Measurements from ENCODE around the gene GPC6. TPM values are rescaled to one million over a fixed set of nuclear protein-coding genes. Genes with fewer than 3 reads are reported as not detected.

Gene GPC6
- total and polyA plus RNA-seq, 2 experiments from 2014 or later, result 26.0 to 92.8 TPM

DNA sequence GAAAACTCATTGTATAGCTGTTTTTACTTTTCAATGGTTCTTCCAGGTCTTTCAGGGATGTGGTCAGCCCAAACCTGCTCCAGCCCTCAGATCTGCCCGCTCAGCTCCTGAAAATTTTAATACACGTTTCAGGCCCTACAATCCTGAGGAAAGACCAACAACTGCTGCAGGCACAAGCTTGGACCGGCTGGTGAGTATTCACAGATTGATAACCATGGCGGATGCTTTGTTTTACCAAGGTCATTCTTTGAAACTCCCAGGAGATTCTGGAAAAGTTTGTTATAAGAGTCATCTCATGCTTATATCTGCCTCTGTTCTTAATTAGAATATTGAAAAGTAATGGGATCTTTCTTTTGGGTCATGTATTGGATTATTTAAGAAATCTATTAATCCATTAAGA is 1079.3 kb downstream of the GPC6 start:
- H4K20me1 ChIP-seq (ENCODE audit: insufficient read depth, poor library complexity, severe bottlenecking), result no peaks in the 10 kb centered on the region
- no peaks in the 10 kb centered on the region for H3K36me3 ChIP-seq (replicated peaks; ENCODE audit: insufficient read depth, low read depth)
- no peak overlapping the region for H2AFZ ChIP-seq
- TF ChIP-seq CTCF (IDR thresholded peaks at IDR 0.05; ENCODE audit: poor library complexity), result no peak
- no peak for TF ChIP-seq EZH2 (IDR thresholded peaks at IDR 0.05; ENCODE audit: borderline replicate concordance)
- no peak for TF ChIP-seq EZH2phosphoT487 (IDR thresholded peaks at IDR 0.05; ENCODE audit: low read depth, severe bottlenecking, unreplicated experiment)
- no peaks in the 10 kb centered on the region for H3K9me3 ChIP-seq (ENCODE audit: low read depth)
- no peak overlapping the region for H3K4me3 ChIP-seq
- WGBS (ENCODE audit: low lambda C conversion rate, missing lambda C conversion rate), result 95% methylated on average over 4 of the region's 4 CpGs
- no peak overlapping the region for H3K27ac ChIP-seq
- no peaks in the 10 kb centered on the region for H3K9me2 ChIP-seq (replicated peaks; ENCODE audit: insufficient read depth)
- H3K79me2 ChIP-seq, result no peaks in the 10 kb centered on the region
- H3K4me1 ChIP-seq (ENCODE audit: insufficient read depth), result peaks cover 20% of the 10 kb centered on the region
- no peak overlapping the region for H3K4me2 ChIP-seq
- no peak for DNase-seq (ENCODE audit: low spot score)
- no peaks in the 10 kb centered on the region for H3K27me3 ChIP-seq

DNA sequence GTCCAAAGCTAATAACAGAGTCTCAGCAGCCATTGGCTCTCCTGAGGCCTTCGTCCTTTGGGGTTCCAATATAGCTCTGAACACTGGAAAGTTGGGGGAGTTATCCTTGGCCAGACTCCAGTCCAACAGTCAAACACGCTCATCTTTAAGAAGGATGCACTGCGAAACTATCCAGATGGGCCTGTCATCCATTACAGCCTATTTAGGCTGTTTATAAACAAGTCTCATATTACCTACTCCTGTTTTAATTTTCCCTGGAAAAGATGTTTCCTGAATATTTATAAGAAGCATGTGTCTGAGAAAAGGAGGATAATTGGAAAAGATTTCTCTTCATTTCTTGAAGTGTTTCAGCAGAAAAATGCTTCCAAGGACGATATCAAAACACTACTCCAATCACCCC is 1082.2 kb downstream of the GPC6 start:
- no peak overlapping the region for H3K4me3 ChIP-seq
- no peak overlapping the region for H3K27ac ChIP-seq
- 69% methylated on average over 4 of the region's 4 CpGs for WGBS (ENCODE audit: low lambda C conversion rate, missing lambda C conversion rate)
- peaks cover 21% of the 10 kb centered on the region for H3K4me1 ChIP-seq (ENCODE audit: insufficient read depth)
- no peaks in the 10 kb centered on the region for H3K27me3 ChIP-seq
- TF ChIP-seq CTCF (IDR thresholded peaks at IDR 0.05; ENCODE audit: poor library complexity), result no peak
- peak; percentile 66 for TF ChIP-seq EZH2phosphoT487 (IDR thresholded peaks at IDR 0.05; ENCODE audit: low read depth, severe bottlenecking, unreplicated experiment)
- no peaks in the 10 kb centered on the region for H3K79me2 ChIP-seq
- no peaks in the 10 kb centered on the region for H3K36me3 ChIP-seq (replicated peaks; ENCODE audit: insufficient read depth, low read depth)
- no peaks in the 10 kb centered on the region for H3K9me3 ChIP-seq (ENCODE audit: low read depth)
- H2AFZ ChIP-seq, result no peak overlapping the region
- DNase-seq (ENCODE audit: low spot score), result no peak
- H3K9me2 ChIP-seq (replicated peaks; ENCODE audit: insufficient read depth), result no peaks in the 10 kb centered on the region
- no peak overlapping the region for H3K4me2 ChIP-seq
- no peaks in the 10 kb centered on the region for H4K20me1 ChIP-seq (ENCODE audit: insufficient read depth, poor library complexity, severe bottlenecking)

DNA sequence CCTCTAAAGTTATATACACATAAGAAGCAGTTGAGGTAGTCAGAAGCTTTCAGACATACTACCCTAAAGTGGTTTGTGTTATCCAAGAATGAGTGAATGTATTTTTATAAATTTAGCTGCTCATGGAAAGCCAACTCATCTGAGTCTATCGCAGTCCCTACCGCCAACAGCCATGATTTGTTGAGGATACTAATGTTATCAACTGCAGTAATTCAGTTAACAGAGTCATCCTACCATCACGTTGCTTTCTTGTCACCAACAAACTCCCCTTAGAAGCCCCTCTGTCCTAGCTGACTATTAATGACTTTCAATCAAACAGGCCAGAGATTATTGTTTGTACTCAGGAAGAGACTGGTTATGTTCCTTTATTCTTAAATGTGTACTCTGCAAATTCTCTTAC is 1083.0 kb downstream of the GPC6 start:
- Histone ChIP-seq H3K9me3 (ENCODE audit: low read depth) (no peaks in the 10 kb centered on the region), H4K20me1 (ENCODE audit: insufficient read depth, poor library complexity, severe bottlenecking) (no peaks in the 10 kb centered on the region), H3K9me2 (replicated peaks; ENCODE audit: insufficient read depth) (no peaks in the 10 kb centered on the region), H2AFZ (no peak overlapping the region), H3K4me1 (ENCODE audit: insufficient read depth) (peaks cover 13% of the 10 kb centered on the region), H3K27ac (no peak overlapping the region), H3K4me3 (no peak overlapping the region), H3K27me3 (no peaks in the 10 kb centered on the region), H3K4me2 (no peak overlapping the region), H3K79me2 (no peaks in the 10 kb centered on the region), H3K36me3 (replicated peaks; ENCODE audit: insufficient read depth, low read depth) (no peaks in the 10 kb centered on the region)
- DNase-seq (ENCODE audit: low spot score), result no peak
- TF ChIP-seq CTCF (IDR thresholded peaks at IDR 0.05; ENCODE audit: poor library complexity) (no peak), EZH2 (IDR thresholded peaks at IDR 0.05; ENCODE audit: borderline replicate concordance) (no peak), EZH2phosphoT487 (IDR thresholded peaks at IDR 0.05; ENCODE audit: low read depth, severe bottlenecking, unreplicated experiment) (no peak)
- WGBS (ENCODE audit: low lambda C conversion rate, missing lambda C conversion rate), result 71% methylated on average over 3 of the region's 3 CpGs
